ENCODE data around the gene SLC5A5. TPM values are rescaled to one million over a fixed set of nuclear protein-coding genes. Genes with fewer than 3 reads are reported as not detected.

SLC5A5 gene
- total RNA-seq, 1 experiment from 2014 or later: 1.8 TPM

GRCh38 chr19:17889609-17890214, 18.0 kb downstream of the SLC5A5 start:
- Histone ChIP-seq H2AFZ (ENCODE audit: low read length) (no peak overlapping the region), H2BK5ac (ENCODE audit: insufficient read length, low read length) (no peak overlapping the region), H3K4me2 (ENCODE audit: insufficient read depth, insufficient read length, low read length) (no peak overlapping the region), H4K8ac (replicated peaks; ENCODE audit: insufficient read length, low read depth, low read length) (no peak overlapping the region), H3K56ac (ENCODE audit: insufficient read length, low read depth, low read length) (no peak overlapping the region), H4K20me1 (ENCODE audit: control insufficient read depth, insufficient read depth, insufficient read length) (no peaks in the 10 kb centered on the region), H3K27me3 (ENCODE audit: insufficient read depth, low read length) (no peaks in the 10 kb centered on the region), H3K4me1 (ENCODE audit: insufficient read depth, low read length) (no peaks in the 10 kb centered on the region), H2BK12ac (ENCODE audit: insufficient read length, low read depth, low read length) (no peak overlapping the region), H3K23ac (ENCODE audit: insufficient read length, low read depth, low read length) (no peak overlapping the region), H3K79me2 (ENCODE audit: insufficient read depth, low read length) (no peaks in the 10 kb centered on the region), H2BK120ac (ENCODE audit: low read depth, low read length, poor library complexity, severe bottlenecking) (no peak overlapping the region), H4K5ac (ENCODE audit: insufficient read length, low read depth, low read length) (no peak overlapping the region), H3K18ac (ENCODE audit: insufficient read length, low read depth, low read length) (no peak overlapping the region), H2BK20ac (ENCODE audit: low read depth, low read length, poor library complexity, severe bottlenecking) (no peak overlapping the region), H3K27ac (ENCODE audit: insufficient read length, low read depth, low read length) (no peak overlapping the region), H3K9ac (ENCODE audit: extremely low read depth, insufficient read length, low read length) (no peak overlapping the region), H3K23me2 (ENCODE audit: insufficient read length, low read depth, low read length, poor library complexity, severe bottlenecking) (no peaks in the 10 kb centered on the region), H4K91ac (ENCODE audit: insufficient read length, low read depth, low read length) (no peak overlapping the region), H3K79me1 (ENCODE audit: insufficient read depth, low read depth, low read length, poor library complexity, severe bottlenecking) (no peaks in the 10 kb centered on the region), H3T11ph (ENCODE audit: low read length) (no peak overlapping the region), H3K14ac (ENCODE audit: insufficient read depth, low read length) (no peak overlapping the region), H3K9me3 (ENCODE audit: control insufficient read depth, low read depth, low read length) (no peaks in the 10 kb centered on the region), H3K4ac (ENCODE audit: low read depth, low read length) (no peak overlapping the region), H2BK15ac (ENCODE audit: low read depth, low read length) (no peak overlapping the region), H2AK5ac (ENCODE audit: insufficient read length, low read length) (no peak overlapping the region)
- peak; percentile 77 for DNase-seq
- peaks cover 6 to 12% of the 10 kb centered on the region in 2 experiments for H3K4me1 Mint-ChIP-seq
- H3K9me3 Mint-ChIP-seq: no peaks in the 10 kb centered on the region; a peak in 2 of 5 replicates
- H3K27me3 Mint-ChIP-seq (ENCODE audit: low read depth): peaks cover 15% of the 10 kb centered on the region
- no CpG with 5 or more reads among the region's 18 CpGs for WGBS (ENCODE audit: extremely low coverage, insufficient read length, low lambda C conversion rate)
- H3K36me3 Mint-ChIP-seq (ENCODE audit: insufficient read depth in 1 of 3, low read depth in 3 of 3): no peaks in the 10 kb centered on the region
- no peak overlapping the region for H3K4me3 Mint-ChIP-seq
- TF ChIP-seq, protein P1, sequence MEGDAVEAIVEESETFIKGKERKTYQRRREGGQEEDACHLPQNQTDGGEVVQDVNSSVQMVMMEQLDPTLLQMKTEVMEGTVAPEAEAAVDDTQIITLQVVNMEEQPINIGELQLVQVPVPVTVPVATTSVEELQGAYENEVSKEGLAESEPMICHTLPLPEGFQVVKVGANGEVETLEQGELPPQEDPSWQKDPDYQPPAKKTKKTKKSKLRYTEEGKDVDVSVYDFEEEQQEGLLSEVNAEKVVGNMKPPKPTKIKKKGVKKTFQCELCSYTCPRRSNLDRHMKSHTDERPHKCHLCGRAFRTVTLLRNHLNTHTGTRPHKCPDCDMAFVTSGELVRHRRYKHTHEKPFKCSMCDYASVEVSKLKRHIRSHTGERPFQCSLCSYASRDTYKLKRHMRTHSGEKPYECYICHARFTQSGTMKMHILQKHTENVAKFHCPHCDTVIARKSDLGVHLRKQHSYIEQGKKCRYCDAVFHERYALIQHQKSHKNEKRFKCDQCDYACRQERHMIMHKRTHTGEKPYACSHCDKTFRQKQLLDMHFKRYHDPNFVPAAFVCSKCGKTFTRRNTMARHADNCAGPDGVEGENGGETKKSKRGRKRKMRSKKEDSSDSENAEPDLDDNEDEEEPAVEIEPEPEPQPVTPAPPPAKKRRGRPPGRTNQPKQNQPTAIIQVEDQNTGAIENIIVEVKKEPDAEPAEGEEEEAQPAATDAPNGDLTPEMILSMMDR (conservative IDR thresholded peaks at IDR 0.05): no peak
- H3K27ac Mint-ChIP-seq: no peak overlapping the region; a peak in 1 of 7 replicates

All from H9 (cell line).